WTC11 (cell line): Measurements from ENCODE around the gene HDAC3. TPM values are rescaled to one million over a fixed set of nuclear protein-coding genes. Genes with fewer than 3 reads are reported as not detected.
A peak's percentile ranks its signal among the peaks of the same experiment; 100 is the strongest.

ENCODE experiments used
- ATAC-seq: fragments of 200-7000 bp; cut with Tn5 transposase; 2 replicates; pipeline ENCODE4 v1.10.0; 2021; ENCODE audit warnings: mild to moderate bottlenecking, moderate library complexity
- CTCF ChIA-PET: fragments of 300-600 bp; sonication (Branson Sonifier 250); formaldehyde crosslinking; loops from one replicate; lab custom pipeline; 2021; ENCODE audit warnings: antibody characterized with exemption; lab: Charles Lee
- POLR2A ChIA-PET: fragments of 350-600 bp; sonication (Branson Sonifier 250); formaldehyde crosslinking; loops from one replicate; lab custom pipeline; 2021; ENCODE audit warnings: antibody characterized with exemption; lab: Charles Lee
- DNase-seq: peaks from one replicate; pipeline ENCODE4 v3.0.0; 2021; ENCODE audit warnings: low spot score
- H3K27ac Mint-ChIP-seq: 2 replicates; pipeline ENCODE4 v1.8.0; 2021; ENCODE audit warnings: mixed read lengths
- H3K27me3 Mint-ChIP-seq: 2 replicates; pipeline ENCODE4 v1.8.0; 2021; ENCODE audit warnings: low read depth, mild to moderate bottlenecking, moderate library complexity, mixed read lengths
- H3K36me3 Mint-ChIP-seq: 2 replicates; pipeline ENCODE4 v1.8.0; 2021; ENCODE audit warnings: mixed read lengths
- H3K4me1 Mint-ChIP-seq: 2 replicates; pipeline ENCODE4 v1.8.0; 2022; ENCODE audit warnings: mixed read lengths
- H3K4me3 Mint-ChIP-seq: 2 replicates; pipeline ENCODE4 v1.8.0; 2021; ENCODE audit warnings: mild to moderate bottlenecking, moderate library complexity, mixed read lengths
- H3K9me3 Mint-ChIP-seq: 2 replicates; pipeline ENCODE4 v1.8.0; 2021; ENCODE audit warnings: mixed read lengths
- ATF1 ChIP-seq: sonication (generic); formaldehyde crosslinking; IDR thresholded peaks from 2 replicates; pipeline ENCODE4 v1.8.1; 2023; ENCODE audit warnings: mild to moderate bottlenecking, moderate library complexity, missing genetic modification reagents
- ATF2 ChIP-seq: sonication (generic); formaldehyde crosslinking; IDR thresholded peaks from 2 replicates; pipeline ENCODE4 v1.8.1; 2022; ENCODE audit warnings: low read depth, missing genetic modification reagents, borderline replicate concordance
- CREB1 ChIP-seq: sonication (generic); formaldehyde crosslinking; IDR thresholded peaks from 2 replicates; pipeline ENCODE4 v1.8.0; 2023; ENCODE audit warnings: mild to moderate bottlenecking, missing genetic modification reagents
- FOXK1 ChIP-seq: sonication (generic); formaldehyde crosslinking; IDR thresholded peaks from 2 replicates; pipeline ENCODE4 v1.8.0; 2022; ENCODE audit warnings: mild to moderate bottlenecking, moderate library complexity, missing genetic modification reagents
- FOXP1 ChIP-seq: sonication (generic); formaldehyde crosslinking; IDR thresholded peaks from 2 replicates; pipeline ENCODE4 v1.8.0; 2022; ENCODE audit warnings: missing genetic modification reagents, mild to moderate bottlenecking, moderate library complexity, borderline replicate concordance
- IRF1 ChIP-seq: sonication (generic); formaldehyde crosslinking; IDR thresholded peaks from 2 replicates; pipeline ENCODE4 v1.8.0; 2023; ENCODE audit warnings: missing genetic modification reagents
- KAT7 ChIP-seq: sonication (generic); formaldehyde crosslinking; IDR thresholded peaks from 2 replicates; pipeline ENCODE4 v1.8.1; 2023; ENCODE audit warnings: missing genetic modification reagents, mild to moderate bottlenecking, borderline replicate concordance
- NFE2L1 ChIP-seq: sonication (generic); formaldehyde crosslinking; IDR thresholded peaks from 2 replicates; pipeline ENCODE4 v1.8.1; 2023; ENCODE audit warnings: missing genetic modification reagents
- NR2C2 ChIP-seq: sonication (generic); formaldehyde crosslinking; IDR thresholded peaks from 2 replicates; pipeline ENCODE4 v1.8.0; 2022; ENCODE audit warnings: mild to moderate bottlenecking, missing genetic modification reagents
- PRDM15 ChIP-seq: sonication (generic); formaldehyde crosslinking; IDR thresholded peaks from 2 replicates; pipeline ENCODE4 v1.8.0; 2022; ENCODE audit warnings: missing genetic modification reagents
- SMAD4 ChIP-seq: sonication (generic); formaldehyde crosslinking; IDR thresholded peaks from 2 replicates; pipeline ENCODE4 v1.8.0; 2022; ENCODE audit warnings: mild to moderate bottlenecking, missing genetic modification reagents
- ZNF317 ChIP-seq: sonication (generic); formaldehyde crosslinking; IDR thresholded peaks from 2 replicates; pipeline ENCODE4 v1.8.1; 2023; ENCODE audit warnings: low read depth, mild to moderate bottlenecking, moderate library complexity, missing genetic modification reagents, borderline replicate concordance
- ZNF396 ChIP-seq: fragments of 250-450 bp; sonication (Bioruptor Pico); IDR thresholded peaks from 2 replicates; pipeline ENCODE4 v1.8.0; 2021; ENCODE audit warnings: mild to moderate bottlenecking, moderate library complexity, borderline replicate concordance
- total RNA-seq: library from RNA; stranded (reverse); gene quantifications from 3 replicates; pipeline ENCODE4 v1.2.3, GENCODE V29; 2021
- TF ChIP-seq, protein P1 (sequence below): sonication (generic); formaldehyde crosslinking; IDR thresholded peaks from 2 replicates; pipeline ENCODE4 v1.8.1; 2023; ENCODE audit warnings: mild to moderate bottlenecking, missing genetic modification reagents, borderline replicate concordance
- TF ChIP-seq, protein P2 (sequence below): sonication (generic); formaldehyde crosslinking; IDR thresholded peaks from 2 replicates; pipeline ENCODE4 v1.8.0; 2022; ENCODE audit warnings: mild to moderate bottlenecking, missing genetic modification reagents
- TF ChIP-seq, protein P3 (sequence below): sonication (generic); formaldehyde crosslinking; conservative IDR thresholded peaks from 2 replicates; pipeline ENCODE4 v1.8.1; 2022; ENCODE audit warnings: mild to moderate bottlenecking, missing genetic modification reagents
- TF ChIP-seq, protein P4 (sequence below): sonication (generic); formaldehyde crosslinking; IDR thresholded peaks from 2 replicates; pipeline ENCODE4 v1.8.1; 2023; ENCODE audit warnings: mild to moderate bottlenecking, missing genetic modification reagents, moderate library complexity

The HDAC3 gene
- total RNA-seq, 1 experiment from 2014 or later = 96.2 TPM

DNA sequence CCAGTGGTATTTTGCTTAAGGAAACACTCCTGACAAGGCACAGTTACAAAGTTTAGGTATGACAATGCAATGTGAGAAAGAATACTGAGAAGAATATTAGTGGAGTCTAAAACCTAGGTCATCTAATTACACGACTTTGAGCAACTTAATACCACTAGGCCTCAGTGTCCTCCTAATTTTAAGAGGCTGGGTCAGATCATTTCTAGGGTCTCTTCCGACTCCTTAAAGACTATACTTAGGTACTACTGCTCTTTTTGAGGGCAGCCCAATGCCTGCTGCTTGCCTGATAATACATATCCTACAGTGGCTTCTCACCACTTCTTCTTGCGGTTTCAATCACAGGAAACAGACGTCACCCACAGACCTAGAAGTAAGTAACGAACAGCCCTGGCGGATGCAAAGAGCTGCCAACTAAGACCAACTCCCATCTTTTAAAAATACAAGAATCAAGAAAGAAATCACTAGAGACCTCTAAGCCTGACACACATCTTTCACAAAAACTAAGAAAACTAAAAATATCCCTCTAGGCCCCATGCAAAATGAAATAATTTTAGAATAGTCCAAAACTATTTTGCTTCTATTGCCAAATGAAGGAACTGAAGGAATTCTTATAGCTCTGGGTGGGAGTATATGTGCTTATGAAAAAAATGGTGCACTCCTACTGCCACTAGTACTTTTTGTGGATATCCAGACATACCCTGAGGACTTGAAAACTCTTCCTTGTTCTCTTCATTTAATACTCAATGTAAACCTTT lies 30.9 kb downstream of the HDAC3 start:
- ChIA-PET CTCF (interaction anchor here (1.4 to 2.2 kb wide), 3 partner anchors 12 to 14 kb away, joined by 4 to 12 read pairs (median 12); partner anchors contain the start of gene DIAPH1), POLR2A (no interaction called here)
- ATAC-seq = no peak; the same call in 1 of the 2 replicates
- no peak for TF ChIP-seq FOXP1 (CRISPR knock-in tag)
- no peak for TF ChIP-seq ZNF396 (CRISPR knock-in tag)
- TF ChIP-seq, protein P1, sequence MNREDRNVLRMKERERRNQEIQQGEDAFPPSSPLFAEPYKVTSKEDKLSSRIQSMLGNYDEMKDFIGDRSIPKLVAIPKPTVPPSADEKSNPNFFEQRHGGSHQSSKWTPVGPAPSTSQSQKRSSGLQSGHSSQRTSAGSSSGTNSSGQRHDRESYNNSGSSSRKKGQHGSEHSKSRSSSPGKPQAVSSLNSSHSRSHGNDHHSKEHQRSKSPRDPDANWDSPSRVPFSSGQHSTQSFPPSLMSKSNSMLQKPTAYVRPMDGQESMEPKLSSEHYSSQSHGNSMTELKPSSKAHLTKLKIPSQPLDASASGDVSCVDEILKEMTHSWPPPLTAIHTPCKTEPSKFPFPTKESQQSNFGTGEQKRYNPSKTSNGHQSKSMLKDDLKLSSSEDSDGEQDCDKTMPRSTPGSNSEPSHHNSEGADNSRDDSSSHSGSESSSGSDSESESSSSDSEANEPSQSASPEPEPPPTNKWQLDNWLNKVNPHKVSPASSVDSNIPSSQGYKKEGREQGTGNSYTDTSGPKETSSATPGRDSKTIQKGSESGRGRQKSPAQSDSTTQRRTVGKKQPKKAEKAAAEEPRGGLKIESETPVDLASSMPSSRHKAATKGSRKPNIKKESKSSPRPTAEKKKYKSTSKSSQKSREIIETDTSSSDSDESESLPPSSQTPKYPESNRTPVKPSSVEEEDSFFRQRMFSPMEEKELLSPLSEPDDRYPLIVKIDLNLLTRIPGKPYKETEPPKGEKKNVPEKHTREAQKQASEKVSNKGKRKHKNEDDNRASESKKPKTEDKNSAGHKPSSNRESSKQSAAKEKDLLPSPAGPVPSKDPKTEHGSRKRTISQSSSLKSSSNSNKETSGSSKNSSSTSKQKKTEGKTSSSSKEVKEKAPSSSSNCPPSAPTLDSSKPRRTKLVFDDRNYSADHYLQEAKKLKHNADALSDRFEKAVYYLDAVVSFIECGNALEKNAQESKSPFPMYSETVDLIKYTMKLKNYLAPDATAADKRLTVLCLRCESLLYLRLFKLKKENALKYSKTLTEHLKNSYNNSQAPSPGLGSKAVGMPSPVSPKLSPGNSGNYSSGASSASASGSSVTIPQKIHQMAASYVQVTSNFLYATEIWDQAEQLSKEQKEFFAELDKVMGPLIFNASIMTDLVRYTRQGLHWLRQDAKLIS (CRISPR knock-in tag) = no peak
- no peak for TF ChIP-seq CREB1 (CRISPR knock-in tag)
- no peak for TF ChIP-seq NFE2L1 (CRISPR knock-in tag)
- TF ChIP-seq, protein P2, sequence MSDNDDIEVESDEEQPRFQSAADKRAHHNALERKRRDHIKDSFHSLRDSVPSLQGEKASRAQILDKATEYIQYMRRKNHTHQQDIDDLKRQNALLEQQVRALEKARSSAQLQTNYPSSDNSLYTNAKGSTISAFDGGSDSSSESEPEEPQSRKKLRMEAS = no peak
- TF ChIP-seq IRF1 = no peak
- TF ChIP-seq, protein P3, sequence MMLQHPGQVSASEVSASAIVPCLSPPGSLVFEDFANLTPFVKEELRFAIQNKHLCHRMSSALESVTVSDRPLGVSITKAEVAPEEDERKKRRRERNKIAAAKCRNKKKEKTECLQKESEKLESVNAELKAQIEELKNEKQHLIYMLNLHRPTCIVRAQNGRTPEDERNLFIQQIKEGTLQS (CRISPR knock-in tag) = no peak
- no peak for TF ChIP-seq NR2C2
- TF ChIP-seq ATF1 (CRISPR knock-in tag) = no peak
- TF ChIP-seq ATF2 (CRISPR knock-in tag) = no peak
- Mint-ChIP-seq H3K27ac (peak overlapping the region; percentile 8), H3K36me3 (peaks cover 2% of the 10 kb centered on the region; the same call in 1 of the 2 replicates), H3K4me3 (no peak overlapping the region), H3K27me3 (no peaks in the 10 kb centered on the region), H3K9me3 (no peaks in the 10 kb centered on the region), H3K4me1 (peaks cover 14% of the 10 kb centered on the region)
- DNase-seq = no peak

GRCh38 chr5:141603923-141604717 lies 32.5 kb downstream of the HDAC3 start:
- ChIA-PET POLR2A (interaction anchor here (1.6 kb wide), 1 partner anchor 15 kb away, joined by 3 read pairs; the partner anchor contains the start of gene DIAPH1), CTCF (interaction anchor here (1.0 to 4.0 kb wide), 4 partner anchors 10 to 129 kb away, joined by 3 to 35 read pairs (median 5); partner anchors contain the start of genes DIAPH1 and PCDHGC3)
- H3K9me3 Mint-ChIP-seq = no peaks in the 10 kb centered on the region
- H3K36me3 Mint-ChIP-seq = no peaks in the 10 kb centered on the region
- no peaks in the 10 kb centered on the region for H3K27me3 Mint-ChIP-seq
- DNase-seq (peak; percentile 21), ATAC-seq (peak; percentile 65)
- no peak for TF ChIP-seq KAT7
- H3K27ac Mint-ChIP-seq = peak overlapping the region; percentile 29; the same call in 1 of the 2 replicates
- H3K4me1 Mint-ChIP-seq = peaks cover 14% of the 10 kb centered on the region
- no peak overlapping the region for H3K4me3 Mint-ChIP-seq

GRCh38 chr5:141602606-141603005 lies 34.0 kb downstream of the HDAC3 start:
- DNase-seq (no peak), ATAC-seq (no peak)
- no peak overlapping the region for H3K4me3 Mint-ChIP-seq
- H3K36me3 Mint-ChIP-seq = no peaks in the 10 kb centered on the region
- peaks cover 14% of the 10 kb centered on the region for H3K4me1 Mint-ChIP-seq
- CTCF ChIA-PET = interaction anchor here (4.0 kb wide), 1 partner anchor 10 kb away, joined by 35 read pairs; no protein-coding TSS in a partner anchor
- no peaks in the 10 kb centered on the region for H3K9me3 Mint-ChIP-seq
- H3K27ac Mint-ChIP-seq = no peak overlapping the region
- no peaks in the 10 kb centered on the region for H3K27me3 Mint-ChIP-seq
- POLR2A ChIA-PET = no interaction called here
- TF ChIP-seq PRDM15 = no peak
- TF ChIP-seq ZNF317 (CRISPR knock-in tag) = no peak
- TF ChIP-seq, protein P2 = no peak
- TF ChIP-seq SMAD4 = no peak
- no peak for TF ChIP-seq FOXK1 (CRISPR knock-in tag)
- TF ChIP-seq, protein P4, sequence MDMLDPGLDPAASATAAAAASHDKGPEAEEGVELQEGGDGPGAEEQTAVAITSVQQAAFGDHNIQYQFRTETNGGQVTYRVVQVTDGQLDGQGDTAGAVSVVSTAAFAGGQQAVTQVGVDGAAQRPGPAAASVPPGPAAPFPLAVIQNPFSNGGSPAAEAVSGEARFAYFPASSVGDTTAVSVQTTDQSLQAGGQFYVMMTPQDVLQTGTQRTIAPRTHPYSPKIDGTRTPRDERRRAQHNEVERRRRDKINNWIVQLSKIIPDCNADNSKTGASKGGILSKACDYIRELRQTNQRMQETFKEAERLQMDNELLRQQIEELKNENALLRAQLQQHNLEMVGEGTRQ (CRISPR knock-in tag) = no peak
- no peak for TF ChIP-seq ATF1 (CRISPR knock-in tag)
